HG02763 (cell line): ENCODE measurements around the gene SLC25A29.
"Not testable (repeated sequence)": the region's sequence is repeated elsewhere in the genome, so short reads cannot be mapped to it uniquely, and the experiment has no call there.

ENCODE experiments used
- ATAC-seq: cut with Tn5 transposase; IDR thresholded peaks from one replicate; pipeline ENCODE4 v1.9.1; 2021; ENCODE audit warnings: mild to moderate bottlenecking, moderate library complexity; ENCODE audit not compliant: unreplicated experiment

Gene SLC25A29

GRCh38 chr14:100306101-100306997 lies at the start of gene SLC25A29:
Gene SLC25A29 (minus strand): TSS chr14:100306444. CDS start chr14:100306232, 212 bp downstream.
- ATAC-seq = peak; percentile 84

- ATAC-seq = no peak
Observed at GRCh38 chr14:100350986-100351385, 44.7 kb upstream of the SLC25A29 start.

- no peak for ATAC-seq
Observed at GRCh38 chr14:100350276-100350926, 44.2 kb upstream of the SLC25A29 start.

GRCh38 chr14:100348784-100349685 lies 42.8 kb upstream of the SLC25A29 start:
- ATAC-seq = no peak

- no peak for ATAC-seq
Observed at GRCh38 chr14:100348253-100348729, 42.0 kb upstream of the SLC25A29 start.

GRCh38 chr14:100346306-100347091 lies 40.3 kb upstream of the SLC25A29 start:
- no peak for ATAC-seq

GRCh38 chr14:100345711-100346110 lies 39.5 kb upstream of the SLC25A29 start:
- ATAC-seq = no peak

GRCh38 chr14:100344657-100345056 lies 38.4 kb upstream of the SLC25A29 start:
- not testable (repeated sequence) for ATAC-seq

GRCh38 chr14:100342826-100343225 lies 36.6 kb upstream of the SLC25A29 start:
- ATAC-seq = not testable (repeated sequence)

- no peak for ATAC-seq
Observed at GRCh38 chr14:100342195-100342594, 36.0 kb upstream of the SLC25A29 start.

GRCh38 chr14:100341301-100342031 lies 35.2 kb upstream of the SLC25A29 start:
- peak; percentile 42 for ATAC-seq

- no peak for ATAC-seq
Observed at GRCh38 chr14:100340423-100340813, 34.2 kb upstream of the SLC25A29 start.

GRCh38 chr14:100339766-100340422 lies 33.6 kb upstream of the SLC25A29 start:
- no peak for ATAC-seq

GRCh38 chr14:100336618-100337530 lies 30.6 kb upstream of the SLC25A29 start:
- no peak for ATAC-seq

- no peak for ATAC-seq
Observed at GRCh38 chr14:100334904-100335303, 28.7 kb upstream of the SLC25A29 start.

GRCh38 chr14:100333827-100334226 lies 27.6 kb upstream of the SLC25A29 start:
- ATAC-seq = no peak

GRCh38 chr14:100333311-100333710 lies 27.1 kb upstream of the SLC25A29 start:
- ATAC-seq = no peak

GRCh38 chr14:100332797-100333196 lies 26.6 kb upstream of the SLC25A29 start:
- peak; percentile 53 for ATAC-seq
